Eye (tissue), 1 donor: Measurements from ENCODE around the gene POP4.

ENCODE experiments used
- DNase-seq: peaks from one replicate; pipeline ENCODE4 v3.0.0-alpha.2; 2015

POP4 gene

GRCh38 chr19:29577649-29577963, 28.5 kb upstream of the POP4 start:
- no peak for DNase-seq

- DNase-seq, result no peak
These were observed 27.7 kb upstream of the POP4 start for GRCh38 chr19:29578349-29578748.

- DNase-seq, result no peak
These were observed 26.7 kb upstream of the POP4 start for GRCh38 chr19:29579308-29579910.

- DNase-seq, result no peak
These were observed 24.7 kb upstream of the POP4 start for GRCh38 chr19:29581398-29581797.

- no peak for DNase-seq
These were observed 22.7 kb upstream of the POP4 start for GRCh38 chr19:29583196-29583999.

- DNase-seq, result no peak
These were observed 19.7 kb upstream of the POP4 start for GRCh38 chr19:29586401-29586800.

GRCh38 chr19:29587059-29587458, 19.0 kb upstream of the POP4 start:
- DNase-seq, result no peak

- no peak for DNase-seq
These were observed 18.5 kb upstream of the POP4 start for GRCh38 chr19:29587518-29587986.

- no peak for DNase-seq
These were observed 18.0 kb upstream of the POP4 start for GRCh38 chr19:29588095-29588494.

- no peak for DNase-seq
These were observed 15.8 kb upstream of the POP4 start for GRCh38 chr19:29590278-29590677.

GRCh38 chr19:29591670-29592069, 14.4 kb upstream of the POP4 start:
- no peak for DNase-seq

GRCh38 chr19:29593869-29594268, 12.2 kb upstream of the POP4 start:
- DNase-seq, result no peak

GRCh38 chr19:29596080-29596727, 9.9 kb upstream of the POP4 start:
- DNase-seq, result peak; percentile 20

GRCh38 chr19:29596885-29597525, 9.1 kb upstream of the POP4 start:
- peak; percentile 84 for DNase-seq

GRCh38 chr19:29598036-29598435, 8.0 kb upstream of the POP4 start:
- DNase-seq, result no peak

GRCh38 chr19:29598496-29598895, 7.6 kb upstream of the POP4 start:
- DNase-seq, result no peak

GRCh38 chr19:29603308-29603707, 2.8 kb upstream of the POP4 start:
- DNase-seq, result no peak

- no peak for DNase-seq
These were observed 301 bp downstream of the POP4 start for GRCh38 chr19:29606420-29606747.

- DNase-seq, result no peak
These were observed 3.6 kb downstream of the POP4 start for GRCh38 chr19:29609636-29610035.

GRCh38 chr19:29610213-29610573, 4.1 kb downstream of the POP4 start:
- no peak for DNase-seq

- DNase-seq, result peak; percentile 92
These were observed 4.6 kb downstream of the POP4 start for GRCh38 chr19:29610574-29611271.

- DNase-seq, result no peak
These were observed 6.0 kb downstream of the POP4 start for GRCh38 chr19:29612121-29612520.
